A549 (cell line): Measurements from ENCODE around the gene ABCF2. TPM values are rescaled to one million over a fixed set of nuclear protein-coding genes. Genes with fewer than 3 reads are reported as not detected.
A peak's percentile ranks its signal among the peaks of the same experiment; 100 is the strongest.

Source experiments
- ATAC-seq, 2 experiments: fragments of 200-7000 bp in 1 of 2; fragments of >200 bp in 1 of 2; cut with Nextera tagmentation in 1 of 2; cut with Tn5 transposase in 1 of 2; 3 replicates each; pipeline versions ENCODE4 v1.8.0 to v1.9.1; 2018 to 2020; ENCODE audit warnings: mild to moderate bottlenecking in 1 of 2, moderate library complexity in 1 of 2
- CTCF ChIA-PET: fragments of 300-600 bp; sonication (Branson Sonifier 250); formaldehyde crosslinking; extraction: SDS; loops from one replicate; lab custom pipeline; 2021; ENCODE audit warnings: antibody characterized with exemption, inconsistent platforms; lab: Yijun Ruan, JAX
- POLR2A ChIA-PET: fragments of 350-600 bp; formaldehyde crosslinking; extraction: SDS; loops from one replicate; lab custom pipeline; 2021; ENCODE audit warnings: antibody characterized with exemption, inconsistent platforms; lab: Yijun Ruan, JAX
- DNase-seq, 2 experiments: peaks; one replicate each; pipeline versions ENCODE4 v3.0.0 to v3.0.0-alpha.2; 2011 to 2016; ENCODE audit warnings: low read depth in 1 of 2, low spot score in 1 of 2
- FAIRE-seq: peaks from 2 replicates; lab custom pipeline; 2011; peaks lifted over from hg19 to GRCh38; lab: Jason Lieb, UNC
- H3K27ac ChIP-seq, 2 experiments: fragments of >200 bp; sonication (Bioruptor Twin); formaldehyde crosslinking; 3 replicates each; pipeline ENCODE4 v1.5.1; 2016 to 2017
- H3K4me1 ChIP-seq: fragments of >200 bp; sonication (Bioruptor Twin); formaldehyde crosslinking; 3 replicates; pipeline ENCODE4 v1.6.1; 2016
- H3K4me2 ChIP-seq: fragments of >200 bp; sonication (Bioruptor Twin); formaldehyde crosslinking; 3 replicates; pipeline ENCODE4 v1.6.1; 2016
- H3K4me3 ChIP-seq: fragments of >200 bp; sonication (Bioruptor Twin); formaldehyde crosslinking; 3 replicates; pipeline ENCODE4 v1.5.1; 2016
- H3K9me3 ChIP-seq: fragments of >200 bp; sonication (Bioruptor Twin); formaldehyde crosslinking; 3 replicates; pipeline ENCODE4 v1.6.1; 2016
- CBX8 ChIP-seq: fragments of 200-600 bp; sonication (generic); IDR thresholded peaks from 2 replicates; pipeline ENCODE4 v1.6.1; 2016
- CHD2 ChIP-seq: fragments of 150-350 bp; IDR thresholded peaks from 2 replicates; pipeline ENCODE4 v1.6.1; 2014; ENCODE audit warnings: low read length; ENCODE audit not compliant: partially characterized antibody
- CHD4 ChIP-seq: fragments of 200-600 bp; sonication (generic); IDR thresholded peaks from 2 replicates; pipeline ENCODE4 v1.6.1; 2016; ENCODE audit warnings: antibody characterized with exemption, mild to moderate bottlenecking, borderline replicate concordance
- EP300 ChIP-seq, 2 experiments: fragments of >200 bp; sonication (Bioruptor Twin); formaldehyde crosslinking; IDR thresholded peaks; 2 replicates in 1 of 2; 3 replicates in 1 of 2; pipeline ENCODE4 v1.6.1; 2016 to 2017
- ESRRA ChIP-seq: fragments of 150-350 bp; IDR thresholded peaks from 2 replicates; pipeline ENCODE4 v1.6.1; 2014; ENCODE audit warnings: mild to moderate bottlenecking, low read length, borderline replicate concordance
- FOSL2 ChIP-seq, 2 experiments: fragments of 450-650 bp in 1 of 2; fragments of >200 bp in 1 of 2; sonication (Bioruptor Twin) in 1 of 2; formaldehyde crosslinking; IDR thresholded peaks; 2 replicates each; pipeline versions ENCODE4 v1.5.0 to v1.6.1; 2016 to 2020; ENCODE audit warnings: mild to moderate bottlenecking in 1 of 2, moderate library complexity in 1 of 2
- GATA3 ChIP-seq: IDR thresholded peaks from 2 replicates; pipeline ENCODE4 v1.6.1; 2012; ENCODE audit warnings: borderline replicate concordance
- JUNB ChIP-seq: fragments of >200 bp; sonication (Bioruptor Twin); formaldehyde crosslinking; IDR thresholded peaks from 2 replicates; pipeline ENCODE4 v1.6.1; 2016
- MAZ ChIP-seq: fragments of 150-350 bp; IDR thresholded peaks from 2 replicates; pipeline ENCODE4 v1.6.1; 2014; ENCODE audit warnings: antibody characterized with exemption, low read depth, low read length, borderline replicate concordance
- POLR2A ChIP-seq: IDR thresholded peaks from 2 replicates; pipeline ENCODE4 v1.6.1; 2012; ENCODE audit warnings: mild to moderate bottlenecking, low read length
- RAD21 ChIP-seq, 2 experiments: fragments of >200 bp in 1 of 2; sonication (Bioruptor Twin) in 1 of 2; formaldehyde crosslinking in 1 of 2; IDR thresholded peaks in 1 of 2; conservative IDR thresholded peaks in 1 of 2; 2 replicates in 1 of 2; 3 replicates in 1 of 2; pipeline ENCODE4 v1.6.1; 2012 to 2018; ENCODE audit warnings: inconsistent platforms in 1 of 2
- RFX5 ChIP-seq: fragments of 450-650 bp; IDR thresholded peaks from 2 replicates; pipeline ENCODE4 v1.7.1; 2014; ENCODE audit warnings: antibody characterized with exemption, mild to moderate bottlenecking, moderate library complexity
- SMC3 ChIP-seq: fragments of >200 bp; sonication (Bioruptor Twin); formaldehyde crosslinking; IDR thresholded peaks from 3 replicates; pipeline ENCODE4 v1.6.1; 2018; ENCODE audit warnings: inconsistent platforms
- TFCP2L1 ChIP-seq: fragments of 250-450 bp; sonication (Bioruptor Pico); IDR thresholded peaks from 2 replicates; pipeline ENCODE4 v1.5.0; 2021; ENCODE audit warnings: mild to moderate bottlenecking
- ZNF302 ChIP-seq: fragments of 250-450 bp; sonication (Bioruptor Pico); IDR thresholded peaks from 2 replicates; pipeline ENCODE4 v1.9.0; 2021; ENCODE audit warnings: inconsistent platforms, mild to moderate bottlenecking, moderate library complexity
- ZSCAN20 ChIP-seq: fragments of 250-450 bp; sonication (Bioruptor Pico); IDR thresholded peaks from 2 replicates; pipeline ENCODE4 v1.8.0; 2022; ENCODE audit warnings: mild to moderate bottlenecking, moderate library complexity
- WGBS: methylation state at CpG from one replicate; pipeline ENCODE4 v1.1.6; 2017; ENCODE audit errors: missing lambda C conversion rate; 5-methylcytosine and 5-hydroxymethylcytosine counted together
- polyA plus RNA-seq, 4 experiments: library from polyadenylated mRNA; depleted of rRNA in 3 of 4; stranded (reverse); fragments of >200 nt; fragmentation: RNase III in 1 of 4; extraction: RNeasy Plus Mini Kit Qiagen cat#74134 plus additional on column Dnase treatment in 1 of 4; gene quantifications; 2 replicates in 3 of 4; 3 replicates in 1 of 4; pipeline ENCODE4 v1.2.3, GENCODE V29; 2011 to 2017
- TF ChIP-seq, protein P1 (sequence below): fragments of 250-450 bp; sonication (Bioruptor Pico); IDR thresholded peaks from 2 replicates; pipeline ENCODE4 v1.5.0; 2020; ENCODE audit warnings: low read depth, mild to moderate bottlenecking, moderate library complexity
- TF ChIP-seq, protein P2 (sequence below): fragments of 150-350 bp; IDR thresholded peaks from 2 replicates; pipeline ENCODE4 v1.6.1; 2014; ENCODE audit warnings: low read depth, mild to moderate bottlenecking, low read length
- TF ChIP-seq, protein P3 (sequence below): IDR thresholded peaks from 2 replicates; pipeline ENCODE4 v1.6.1; 2012
- TF ChIP-seq, protein P4 (sequence below): fragments of >200 bp; sonication (Bioruptor Twin); formaldehyde crosslinking; IDR thresholded peaks from 2 replicates; pipeline ENCODE4 v1.6.1; 2016
- TF ChIP-seq, protein P5 (sequence below): IDR thresholded peaks from 2 replicates; pipeline ENCODE4 v1.6.1; 2012
- TF ChIP-seq, protein P6 (sequence below): fragments of >200 bp; sonication (Bioruptor Twin); formaldehyde crosslinking; IDR thresholded peaks from 3 replicates; pipeline ENCODE4 v1.5.1; 2016

Gene ABCF2
- polyA plus RNA-seq, 2 of the 4 experiments (the other 2 are of a cell fraction) = 47.8 to 70.9 TPM

DNA sequence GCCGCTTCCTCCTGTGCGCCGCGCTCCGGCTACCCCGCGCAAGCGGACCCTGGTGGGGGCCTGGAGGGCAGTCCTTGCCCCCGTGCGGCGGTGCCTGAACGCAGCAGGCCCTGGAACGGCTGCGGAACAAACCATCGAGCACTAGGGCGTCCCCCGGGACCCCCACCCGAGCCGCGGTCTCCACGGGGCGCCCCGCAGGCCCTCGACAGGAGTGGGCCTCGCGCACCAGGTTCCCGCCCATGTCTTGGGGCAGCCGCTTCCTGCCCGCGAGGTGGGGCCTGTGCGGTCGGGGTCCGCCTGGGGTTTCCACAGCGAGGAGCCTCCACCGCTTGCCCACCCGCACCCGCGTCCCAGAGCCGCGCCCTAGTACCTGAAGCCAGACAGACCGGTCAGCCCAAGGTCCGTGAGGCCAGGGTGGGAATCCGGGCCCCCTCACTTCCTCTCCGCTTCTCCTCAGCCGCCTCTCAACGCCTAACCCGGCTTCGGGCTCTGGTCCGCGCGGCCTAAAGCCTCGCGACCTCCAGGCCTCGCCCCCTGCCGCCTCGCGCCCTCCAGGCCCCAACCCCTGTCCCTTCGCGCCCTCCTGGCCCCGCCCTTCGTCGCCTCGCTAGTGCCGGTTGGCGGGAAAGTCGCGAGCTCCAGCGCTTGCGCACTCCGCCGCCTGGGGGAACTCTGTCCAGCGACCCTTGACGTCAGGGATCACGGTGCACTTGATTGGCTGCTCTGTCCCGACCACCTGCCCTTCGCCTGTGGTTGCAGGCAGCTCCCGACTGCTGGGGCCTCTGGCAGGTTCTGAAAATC is 52.6 kb downstream of the ABCF2 start:
- H3K4me2 ChIP-seq = no peak overlapping the region
- peak; percentile 83 for TF ChIP-seq RFX5
- TF ChIP-seq, protein P1, sequence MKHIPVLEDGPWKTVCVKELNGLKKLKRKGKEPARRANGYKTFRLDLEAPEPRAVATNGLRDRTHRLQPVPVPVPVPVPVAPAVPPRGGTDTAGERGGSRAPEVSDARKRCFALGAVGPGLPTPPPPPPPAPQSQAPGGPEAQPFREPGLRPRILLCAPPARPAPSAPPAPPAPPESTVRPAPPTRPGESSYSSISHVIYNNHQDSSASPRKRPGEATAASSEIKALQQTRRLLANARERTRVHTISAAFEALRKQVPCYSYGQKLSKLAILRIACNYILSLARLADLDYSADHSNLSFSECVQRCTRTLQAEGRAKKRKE (CRISPR knock-in tag) = no peak
- H3K4me3 ChIP-seq = no peak overlapping the region
- ChIA-PET POLR2A (no interaction called here), CTCF (interaction anchor here (0.9 to 5.3 kb wide), 5 partner anchors 12 to 275 kb away, joined by 3 to 34 read pairs (median 3); no protein-coding TSS in a partner anchor)
- no peaks in the 10 kb centered on the region for H3K9me3 ChIP-seq
- no peaks in the 10 kb centered on the region for H3K4me1 ChIP-seq
- no peak for ATAC-seq
- H3K27ac ChIP-seq = no peak overlapping the region
- no peak for DNase-seq
- WGBS = 87% methylated on average over 47 of the region's 77 CpGs
- FAIRE-seq = no peak

DNA sequence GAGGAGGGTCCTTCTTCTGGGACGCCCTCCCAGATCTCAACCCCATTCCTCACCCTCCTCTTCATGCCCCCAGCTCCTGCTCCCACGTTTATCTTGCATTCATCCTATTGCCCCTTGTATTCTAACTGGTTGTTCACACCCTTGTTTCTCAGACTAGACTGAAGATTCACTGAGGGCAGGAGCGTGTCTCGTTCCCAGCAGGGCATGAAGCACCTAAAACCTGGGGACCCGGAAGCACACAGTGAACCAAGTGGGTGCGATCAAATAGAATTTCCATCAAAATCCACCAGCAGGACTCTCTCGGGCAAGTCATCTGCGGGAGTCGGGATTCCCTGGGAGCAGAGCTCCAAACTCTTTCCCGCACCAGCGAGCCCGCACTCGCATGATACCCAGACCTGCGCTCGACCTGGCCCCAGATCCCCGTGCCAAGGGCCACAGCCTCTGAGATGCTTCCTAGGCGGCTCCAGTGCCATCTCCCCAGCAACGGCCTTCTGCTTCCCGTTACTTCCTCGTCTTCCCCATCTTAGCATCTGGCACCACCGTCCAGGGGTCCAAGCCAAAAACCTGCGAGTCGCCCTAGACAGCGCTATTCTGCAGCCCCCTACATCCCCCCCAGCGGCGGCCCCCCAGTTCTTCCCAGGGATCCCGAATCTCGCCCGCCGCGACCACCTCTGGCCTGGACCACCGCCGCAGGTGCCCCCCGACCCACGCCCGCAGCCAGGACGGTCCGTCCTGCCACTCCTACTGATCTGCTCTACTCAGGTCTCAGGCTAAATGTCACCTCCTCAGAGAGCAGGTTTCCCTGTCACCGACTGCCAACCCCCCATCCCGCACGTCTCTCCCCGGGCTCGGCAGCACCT is 53.4 kb downstream of the ABCF2 start:
- no peak for TF ChIP-seq GATA3
- TF ChIP-seq FOSL2 (IDR thresholded peaks at IDR 0.05) = no peak
- no peak for TF ChIP-seq FOSL2 (CRISPR knock-in tag; IDR thresholded peaks at IDR 0.05)
- no peak for TF ChIP-seq ESRRA
- TF ChIP-seq, protein P2, sequence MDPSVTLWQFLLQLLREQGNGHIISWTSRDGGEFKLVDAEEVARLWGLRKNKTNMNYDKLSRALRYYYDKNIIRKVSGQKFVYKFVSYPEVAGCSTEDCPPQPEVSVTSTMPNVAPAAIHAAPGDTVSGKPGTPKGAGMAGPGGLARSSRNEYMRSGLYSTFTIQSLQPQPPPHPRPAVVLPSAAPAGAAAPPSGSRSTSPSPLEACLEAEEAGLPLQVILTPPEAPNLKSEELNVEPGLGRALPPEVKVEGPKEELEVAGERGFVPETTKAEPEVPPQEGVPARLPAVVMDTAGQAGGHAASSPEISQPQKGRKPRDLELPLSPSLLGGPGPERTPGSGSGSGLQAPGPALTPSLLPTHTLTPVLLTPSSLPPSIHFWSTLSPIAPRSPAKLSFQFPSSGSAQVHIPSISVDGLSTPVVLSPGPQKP = no peak
- TF ChIP-seq EP300 (IDR thresholded peaks at IDR 0.05) = no peak
- TF ChIP-seq, protein P3, sequence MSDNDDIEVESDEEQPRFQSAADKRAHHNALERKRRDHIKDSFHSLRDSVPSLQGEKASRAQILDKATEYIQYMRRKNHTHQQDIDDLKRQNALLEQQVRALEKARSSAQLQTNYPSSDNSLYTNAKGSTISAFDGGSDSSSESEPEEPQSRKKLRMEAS = no peak
- TF ChIP-seq, protein P4, sequence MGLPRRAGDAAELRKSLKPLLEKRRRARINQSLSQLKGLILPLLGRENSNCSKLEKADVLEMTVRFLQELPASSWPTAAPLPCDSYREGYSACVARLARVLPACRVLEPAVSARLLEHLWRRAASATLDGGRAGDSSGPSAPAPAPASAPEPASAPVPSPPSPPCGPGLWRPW = no peak
- no peak for TF ChIP-seq ZSCAN20 (CRISPR knock-in tag)
- no peak for TF ChIP-seq JUNB
- TF ChIP-seq ZNF302 = no peak
- TF ChIP-seq, all 56 proteins: peak for 0
- H3K9me3 ChIP-seq = no peaks in the 10 kb centered on the region
- H3K4me1 ChIP-seq = no peaks in the 10 kb centered on the region
- 66% methylated on average over 33 of the region's 43 CpGs for WGBS
- no peak overlapping the region for H3K27ac ChIP-seq
- no peak overlapping the region for H3K4me2 ChIP-seq
- FAIRE-seq = no peak
- ChIA-PET POLR2A (no interaction called here), CTCF (interaction anchor here (0.5 to 1.3 kb wide), 6 partner anchors 9 to 86 kb away, joined by 3 to 9 read pairs (median 4); no protein-coding TSS in a partner anchor)
- no peak overlapping the region for H3K4me3 ChIP-seq
- ATAC-seq = no peak
- DNase-seq = no peak

DNA sequence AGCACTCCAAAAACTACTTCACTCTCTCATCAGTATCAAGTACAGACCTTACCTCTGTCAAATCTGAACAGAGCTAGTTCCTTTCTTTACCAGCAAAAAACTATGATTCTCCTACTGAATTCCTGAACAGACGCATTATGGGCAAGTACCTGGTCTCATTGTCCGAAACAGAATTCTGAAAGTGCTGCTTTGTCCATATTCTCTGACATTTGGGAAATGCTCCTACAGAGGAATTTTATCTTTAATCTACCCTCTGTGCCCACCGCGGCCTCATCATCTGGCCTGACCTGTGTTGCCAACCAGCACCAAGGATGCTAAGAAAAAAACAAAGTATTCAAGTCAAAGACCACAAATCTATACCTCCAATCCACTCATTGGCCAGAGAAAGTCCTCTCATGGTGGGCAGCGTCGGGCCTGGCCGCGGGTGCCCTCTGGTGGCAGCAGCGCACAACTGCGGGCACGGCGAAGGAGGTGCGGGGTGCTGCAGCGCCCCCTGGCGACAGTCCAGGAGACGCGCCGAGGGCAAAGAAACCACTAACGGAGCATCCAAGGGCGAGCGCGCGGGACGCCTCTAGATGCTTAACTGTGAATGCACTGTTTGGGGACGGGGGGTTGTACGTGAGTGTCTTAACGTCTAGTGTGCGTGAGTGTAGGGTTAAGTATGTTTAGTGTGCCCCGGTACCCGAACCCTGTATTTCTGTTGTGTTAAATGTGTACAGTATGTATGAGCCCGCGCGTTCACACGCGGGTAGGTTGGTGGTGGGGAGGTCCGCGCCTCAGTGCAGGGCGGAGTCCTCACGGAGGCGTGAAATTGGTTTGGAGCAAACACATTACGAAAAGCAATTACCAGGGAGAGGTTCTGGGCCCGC is 54.5 kb downstream of the ABCF2 start:
- no peaks in the 10 kb centered on the region for H3K9me3 ChIP-seq
- 0 out of 3 replicates have a peak overlapping the region, but pooled peaks have one; percentile 11 for H3K4me2 ChIP-seq
- H3K4me3 ChIP-seq = no peak overlapping the region
- DNase-seq = peak; percentile 61 to 77
- FAIRE-seq = no peak
- TF ChIP-seq RAD21 (conservative IDR thresholded peaks at IDR 0.05 in 1 of 2, IDR thresholded peaks at IDR 0.05 in 1 of 2) (peak; percentile 88 to 90), MAZ (0 out of 2 replicates have a peak, but pooled peaks have one; percentile 74), CHD4 (no peak), TFCP2L1 (CRISPR knock-in tag) (0 out of 2 replicates have a peak, but pooled peaks have one; percentile 45), SMC3 (peak; percentile 98), CHD2 (no peak), CBX8 (no peak), POLR2A (no peak)
- TF ChIP-seq, protein P3 = peak; percentile 66; the same call in 1 of the 2 replicates
- TF ChIP-seq, protein P5, sequence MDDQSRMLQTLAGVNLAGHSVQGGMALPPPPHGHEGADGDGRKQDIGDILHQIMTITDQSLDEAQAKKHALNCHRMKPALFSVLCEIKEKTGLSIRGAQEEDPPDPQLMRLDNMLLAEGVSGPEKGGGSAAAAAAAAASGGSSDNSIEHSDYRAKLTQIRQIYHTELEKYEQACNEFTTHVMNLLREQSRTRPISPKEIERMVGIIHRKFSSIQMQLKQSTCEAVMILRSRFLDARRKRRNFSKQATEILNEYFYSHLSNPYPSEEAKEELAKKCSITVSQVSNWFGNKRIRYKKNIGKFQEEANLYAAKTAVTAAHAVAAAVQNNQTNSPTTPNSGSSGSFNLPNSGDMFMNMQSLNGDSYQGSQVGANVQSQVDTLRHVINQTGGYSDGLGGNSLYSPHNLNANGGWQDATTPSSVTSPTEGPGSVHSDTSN = no peak
- TF ChIP-seq, protein P6, sequence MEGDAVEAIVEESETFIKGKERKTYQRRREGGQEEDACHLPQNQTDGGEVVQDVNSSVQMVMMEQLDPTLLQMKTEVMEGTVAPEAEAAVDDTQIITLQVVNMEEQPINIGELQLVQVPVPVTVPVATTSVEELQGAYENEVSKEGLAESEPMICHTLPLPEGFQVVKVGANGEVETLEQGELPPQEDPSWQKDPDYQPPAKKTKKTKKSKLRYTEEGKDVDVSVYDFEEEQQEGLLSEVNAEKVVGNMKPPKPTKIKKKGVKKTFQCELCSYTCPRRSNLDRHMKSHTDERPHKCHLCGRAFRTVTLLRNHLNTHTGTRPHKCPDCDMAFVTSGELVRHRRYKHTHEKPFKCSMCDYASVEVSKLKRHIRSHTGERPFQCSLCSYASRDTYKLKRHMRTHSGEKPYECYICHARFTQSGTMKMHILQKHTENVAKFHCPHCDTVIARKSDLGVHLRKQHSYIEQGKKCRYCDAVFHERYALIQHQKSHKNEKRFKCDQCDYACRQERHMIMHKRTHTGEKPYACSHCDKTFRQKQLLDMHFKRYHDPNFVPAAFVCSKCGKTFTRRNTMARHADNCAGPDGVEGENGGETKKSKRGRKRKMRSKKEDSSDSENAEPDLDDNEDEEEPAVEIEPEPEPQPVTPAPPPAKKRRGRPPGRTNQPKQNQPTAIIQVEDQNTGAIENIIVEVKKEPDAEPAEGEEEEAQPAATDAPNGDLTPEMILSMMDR = peak; percentile 100
- ChIA-PET POLR2A (no interaction called here), CTCF (interaction anchor here (0.5 to 1.3 kb wide), 28 partner anchors 9 to 387 kb away, joined by 3 to 20 read pairs (median 4); partner anchors contain the start of gene ASB10)
- ATAC-seq = peak; percentile 54 to 80
- H3K27ac ChIP-seq = no peak overlapping the region
- no peaks in the 10 kb centered on the region for H3K4me1 ChIP-seq
- 19% methylated on average over 42 of the region's 42 CpGs for WGBS
